GM18951 (cell line): ENCODE measurements around the gene CARS2.

Experiments
- POLR2A ChIP-seq: IDR thresholded peaks from 4 replicates; pipeline ENCODE4 v1.6.1; 2011; ENCODE audit warnings: mild to moderate bottlenecking; ENCODE audit not compliant: insufficient read length, insufficient read depth; ENCODE audit errors: extremely low read depth
- in situ Hi-C: fragments of 300-500 bp; cut with MboI; formaldehyde crosslinking; loops from one replicate; pipeline ENCODE4 v1.12.0; 2022; ENCODE audit warnings: low sequenced_read_pairs, mixed read lengths, inconsistent platforms; ENCODE audit not compliant: unreplicated experiment

CARS2 gene

GRCh38 chr13:110629735-110630134 is 76.2 kb downstream of the CARS2 start:
- TF ChIP-seq POLR2A = no peak
- in situ Hi-C loops = no loop called here

- in situ Hi-C loops = no loop called here
- no peak for TF ChIP-seq POLR2A
Observed at GRCh38 chr13:110628952-110629701, 76.8 kb downstream of the CARS2 start.

GRCh38 chr13:110628477-110628793 is 77.5 kb downstream of the CARS2 start:
- TF ChIP-seq POLR2A = no peak

GRCh38 chr13:110627761-110628476 is 78.0 kb downstream of the CARS2 start:
- in situ Hi-C loops = no loop called here
- no peak for TF ChIP-seq POLR2A

More at GRCh38 chr13:110628477-110628793, 77.5 kb downstream of the CARS2 start:
- in situ Hi-C loops = no loop called here

- in situ Hi-C loops = no loop called here
- no peak for TF ChIP-seq POLR2A
Observed at GRCh38 chr13:110627351-110627750, 78.6 kb downstream of the CARS2 start.

- in situ Hi-C loops = no loop called here
- TF ChIP-seq POLR2A = no peak
Observed at GRCh38 chr13:110626521-110626920, 79.4 kb downstream of the CARS2 start.

- in situ Hi-C loops = no loop called here
- TF ChIP-seq POLR2A = no peak
Observed at GRCh38 chr13:110625771-110626321, 80.1 kb downstream of the CARS2 start.

GRCh38 chr13:110624766-110625756 is 80.9 kb downstream of the CARS2 start:
- TF ChIP-seq POLR2A = no peak
- in situ Hi-C loops = no loop called here

- no peak for TF ChIP-seq POLR2A
- in situ Hi-C loops = no loop called here
Observed at GRCh38 chr13:110620596-110620995, 85.3 kb downstream of the CARS2 start.

- no peak for TF ChIP-seq POLR2A
- in situ Hi-C loops = no loop called here
Observed at GRCh38 chr13:110618780-110619179, 87.1 kb downstream of the CARS2 start.

- in situ Hi-C loops = no loop called here
Observed at GRCh38 chr13:110618167-110618566, 87.7 kb downstream of the CARS2 start.

GRCh38 chr13:110617321-110618072 is 88.4 kb downstream of the CARS2 start:
- no peak for TF ChIP-seq POLR2A
- in situ Hi-C loops = no loop called here

More at GRCh38 chr13:110618167-110618566, 87.7 kb downstream of the CARS2 start:
- no peak for TF ChIP-seq POLR2A
